Measurements from ENCODE around the gene PCBP4. TPM values are rescaled to one million over a fixed set of nuclear protein-coding genes. Genes with fewer than 3 reads are reported as not detected.
"Not testable (repeated sequence)": the region's sequence is repeated elsewhere in the genome, so short reads cannot be mapped to it uniquely, and the experiment has no call there.

PCBP4 gene
- total and polyA plus RNA-seq, 8 donors: 12.5 to 122 (median 30.0) TPM

DNA sequence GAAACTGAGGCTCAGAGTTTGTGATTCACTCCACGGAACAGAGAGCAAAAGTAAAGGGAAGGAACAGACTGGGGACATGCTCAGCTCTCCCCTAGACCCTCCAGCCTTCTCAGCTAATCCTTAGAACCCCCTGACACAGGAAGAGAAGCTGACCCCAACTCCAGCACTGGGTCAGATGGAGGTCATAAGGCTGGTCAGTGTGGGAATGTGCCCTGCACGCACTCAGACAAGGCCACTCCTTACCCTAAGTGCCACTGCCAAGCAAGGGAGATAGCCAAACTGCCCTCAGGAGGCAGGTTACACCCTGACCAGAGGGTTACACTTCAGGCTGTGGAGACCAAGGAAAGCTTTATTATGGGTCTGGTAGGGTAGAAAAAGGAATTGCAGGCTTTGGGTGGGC lies 27.3 kb upstream of the PCBP4 start:
- DNase-seq: no peak
- peaks cover 0 to 7% (median 0%) of the 10 kb centered on the region in 3 donors for H3K27me3 ChIP-seq
- H3K36me3 ChIP-seq: peaks cover 29 to 41% (median 40%) of the 10 kb centered on the region in 4 donors
- H3K4me1 ChIP-seq: peaks cover 18 to 59% (median 42%) of the 10 kb centered on the region in 4 donors
- TF ChIP-seq, protein P1, sequence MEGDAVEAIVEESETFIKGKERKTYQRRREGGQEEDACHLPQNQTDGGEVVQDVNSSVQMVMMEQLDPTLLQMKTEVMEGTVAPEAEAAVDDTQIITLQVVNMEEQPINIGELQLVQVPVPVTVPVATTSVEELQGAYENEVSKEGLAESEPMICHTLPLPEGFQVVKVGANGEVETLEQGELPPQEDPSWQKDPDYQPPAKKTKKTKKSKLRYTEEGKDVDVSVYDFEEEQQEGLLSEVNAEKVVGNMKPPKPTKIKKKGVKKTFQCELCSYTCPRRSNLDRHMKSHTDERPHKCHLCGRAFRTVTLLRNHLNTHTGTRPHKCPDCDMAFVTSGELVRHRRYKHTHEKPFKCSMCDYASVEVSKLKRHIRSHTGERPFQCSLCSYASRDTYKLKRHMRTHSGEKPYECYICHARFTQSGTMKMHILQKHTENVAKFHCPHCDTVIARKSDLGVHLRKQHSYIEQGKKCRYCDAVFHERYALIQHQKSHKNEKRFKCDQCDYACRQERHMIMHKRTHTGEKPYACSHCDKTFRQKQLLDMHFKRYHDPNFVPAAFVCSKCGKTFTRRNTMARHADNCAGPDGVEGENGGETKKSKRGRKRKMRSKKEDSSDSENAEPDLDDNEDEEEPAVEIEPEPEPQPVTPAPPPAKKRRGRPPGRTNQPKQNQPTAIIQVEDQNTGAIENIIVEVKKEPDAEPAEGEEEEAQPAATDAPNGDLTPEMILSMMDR (IDR thresholded peaks at IDR 0.05): no peak
- TF ChIP-seq POLR2AphosphoS5 (IDR thresholded peaks at IDR 0.05) (no peak), POLR2A (IDR thresholded peaks at IDR 0.05) (no peak), EP300 (IDR thresholded peaks at IDR 0.05) (no peak)
- peak overlapping the region in 4 of 5 donors; percentile 89 to 91 (median 90) for H3K27ac ChIP-seq
- intact Hi-C loops (cut with DNase I; ENCODE audit: low total_unique reads): no loop called here
- H3K9me3 ChIP-seq: no peaks in the 10 kb centered on the region
- peak overlapping the region; percentile 76 to 93 (median 80) for H3K4me3 ChIP-seq
- WGBS, 5 donors: 54 to 71% (median 61%) methylated on average over 2 of the region's 2 CpGs

DNA sequence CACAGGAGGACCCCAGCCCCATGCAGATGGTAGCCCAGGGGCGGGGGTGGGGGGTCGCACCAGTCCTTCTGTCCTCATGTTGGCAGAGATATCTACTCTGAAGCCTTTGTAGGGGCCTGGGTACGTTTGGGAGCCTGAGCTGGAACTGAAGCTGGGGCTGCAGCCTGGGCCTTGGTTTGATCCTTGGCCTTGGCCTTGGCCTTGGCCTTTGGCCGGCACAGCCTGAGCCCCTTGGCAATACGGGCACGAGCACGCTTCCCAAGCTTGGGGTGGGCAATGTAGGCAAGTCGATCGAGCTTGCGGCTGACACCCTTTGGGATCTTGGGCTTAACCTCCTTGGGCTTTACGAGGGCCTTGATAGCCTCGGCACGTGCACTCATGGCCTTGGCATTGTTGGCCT lies 26.4 kb upstream of the PCBP4 start:
- Histone ChIP-seq H3K36me3 (peaks cover 29 to 41% (median 40%) of the 10 kb centered on the region in 4 donors), H3K4me1 (peaks cover 18 to 63% (median 45%) of the 10 kb centered on the region in 4 donors)
- H3K4me3 ChIP-seq; intact Hi-C loops (cut with DNase I; ENCODE audit: low total_unique reads); DNase-seq; H3K27ac ChIP-seq; H3K9me3 ChIP-seq; H3K27me3 ChIP-seq: not testable (repeated sequence)
- 67 to 83% (median 79%) methylated on average over 3 to 10 of the region's 13 CpGs; no CpG with 5 or more reads in 1 of the 5 donors for WGBS, 5 donors

DNA sequence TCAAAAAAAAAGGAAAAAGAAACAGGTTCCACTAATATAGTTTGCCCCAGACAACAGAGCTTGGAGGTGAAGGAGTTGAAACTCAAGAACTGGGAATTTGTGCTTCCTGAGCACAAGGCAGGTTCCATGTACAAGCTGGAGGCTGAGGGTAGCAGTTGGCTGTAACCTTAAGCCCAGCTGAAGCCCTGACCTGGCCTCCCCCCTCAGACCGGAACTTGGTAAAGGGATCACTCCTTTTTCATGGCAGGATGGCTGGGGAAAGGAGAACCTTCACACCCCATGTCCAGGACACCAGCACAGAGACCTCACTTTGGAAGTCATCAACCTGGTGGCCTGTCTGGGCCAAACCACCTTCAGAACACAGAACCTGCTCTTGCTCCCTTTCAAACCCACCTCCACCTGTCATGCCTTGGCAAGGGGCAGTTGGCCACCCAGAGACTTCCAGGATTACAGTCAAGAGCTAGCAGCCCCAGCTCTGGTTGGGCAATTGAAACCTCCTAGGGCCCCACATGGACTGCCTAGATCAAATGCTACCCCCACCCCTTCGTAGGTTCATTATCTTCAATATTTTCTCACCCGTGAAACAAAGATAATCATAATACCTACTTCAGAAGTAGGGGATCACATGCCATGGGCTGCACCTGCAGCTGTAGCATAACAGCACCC lies 24.9 kb upstream of the PCBP4 start:
- DNase-seq: no peak
- intact Hi-C loops (cut with DNase I; ENCODE audit: low total_unique reads): no loop called here
- TF ChIP-seq, protein P1 (IDR thresholded peaks at IDR 0.05): no peak
- no peak for TF ChIP-seq EP300 (IDR thresholded peaks at IDR 0.05)
- TF ChIP-seq POLR2A (IDR thresholded peaks at IDR 0.05): no peak
- H3K4me1 ChIP-seq: peaks cover 18 to 63% (median 43%) of the 10 kb centered on the region in 4 donors
- H3K9me3 ChIP-seq: no peaks in the 10 kb centered on the region
- no peaks in the 10 kb centered on the region for H3K27me3 ChIP-seq
- peak overlapping the region in 1 of 5 donors; percentile 11 for H3K27ac ChIP-seq
- WGBS, 5 donors: 61 to 76% (median 69%) methylated on average over 3 of the region's 3 CpGs
- H3K36me3 ChIP-seq: peaks cover 29 to 41% (median 40%) of the 10 kb centered on the region in 4 donors
- H3K4me3 ChIP-seq: no peak overlapping the region

DNA sequence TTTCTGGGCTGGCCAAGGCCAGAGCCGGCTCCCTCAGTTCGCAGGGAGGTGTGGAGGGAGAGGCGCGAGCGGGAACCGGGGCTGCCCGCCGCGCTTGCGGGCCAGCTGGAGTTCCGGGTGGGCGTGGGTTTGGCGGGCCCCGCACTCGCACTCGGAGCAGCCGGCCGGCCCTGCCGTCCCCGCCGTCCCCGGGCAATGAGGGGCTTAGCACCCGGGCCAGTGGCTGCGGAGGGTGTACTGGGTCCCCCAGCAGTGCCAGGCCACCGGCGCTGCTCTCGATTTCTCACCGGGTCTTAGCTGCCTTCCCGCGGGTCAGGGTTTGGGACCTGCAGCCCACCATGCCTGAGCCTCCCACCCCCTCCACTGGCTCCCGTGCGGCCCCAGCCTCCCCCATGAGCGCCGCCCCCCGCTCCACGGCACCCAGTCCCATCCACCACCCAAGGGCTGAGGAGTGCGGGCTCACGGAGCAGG lies 23.3 kb upstream of the PCBP4 start:
- peaks cover 18 to 72% (median 51%) of the 10 kb centered on the region in 4 donors for H3K4me1 ChIP-seq
- 74 to 86% (median 79%) methylated on average over 13 to 38 of the region's 38 CpGs for WGBS, 5 donors
- DNase-seq; H3K27me3 ChIP-seq; H3K4me3 ChIP-seq; H3K9me3 ChIP-seq; intact Hi-C loops (cut with DNase I; ENCODE audit: low total_unique reads): not testable (repeated sequence)
- H3K27ac ChIP-seq: peak overlapping the region in 2 of 5 donors; percentile 9 to 46
- H3K36me3 ChIP-seq: peaks cover 29 to 41% (median 40%) of the 10 kb centered on the region in 4 donors

DNA sequence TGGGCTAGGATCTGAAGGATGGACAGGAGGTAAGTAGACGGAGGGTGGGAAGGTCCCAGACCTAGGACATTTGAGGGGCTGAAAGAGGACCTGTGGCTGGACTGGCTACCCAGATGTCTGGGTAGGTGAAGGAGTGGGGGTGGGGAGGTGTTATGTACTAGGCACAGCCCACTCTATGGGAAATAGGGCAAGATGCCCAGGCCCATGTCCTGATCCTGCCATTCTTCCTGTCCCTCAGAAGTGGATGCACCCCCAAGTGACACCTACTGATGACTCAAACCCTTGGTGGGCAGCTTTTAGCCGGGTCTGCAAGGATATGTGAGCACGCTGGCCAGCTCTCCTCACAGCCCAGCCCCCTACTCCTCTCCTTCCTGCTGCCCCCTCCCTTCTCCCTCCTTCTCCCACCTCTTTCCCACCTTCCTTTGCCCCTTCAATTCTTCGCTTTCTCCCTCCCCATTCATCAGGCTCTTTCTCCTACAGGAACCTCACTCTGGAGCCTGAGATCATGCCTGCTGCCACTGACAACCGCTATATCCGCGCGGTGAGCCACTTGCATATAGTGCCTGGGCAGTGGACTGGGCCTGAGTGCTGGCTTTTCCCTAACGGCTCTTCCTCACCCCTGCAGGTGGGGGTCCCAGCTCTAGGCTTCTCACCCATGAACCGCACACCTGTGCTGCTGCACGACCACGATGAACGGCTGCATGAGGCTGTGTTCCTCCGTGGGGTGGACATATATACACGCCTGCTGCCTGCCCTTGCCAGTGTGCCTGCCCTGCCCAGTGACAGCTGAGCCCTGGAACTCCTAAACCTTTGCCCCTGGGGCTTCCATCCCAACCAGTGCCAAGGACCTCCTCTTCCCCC lies 21.3 kb upstream of the PCBP4 start:
- Histone ChIP-seq H3K27ac (peak overlapping the region in 2 of 5 donors; percentile 3 to 49), H3K27me3 (no peaks in the 10 kb centered on the region), H3K4me3 (no peak overlapping the region), H3K9me3 (no peaks in the 10 kb centered on the region), H3K36me3 (peaks cover 15 to 25% (median 25%) of the 10 kb centered on the region in 4 donors), H3K4me1 (peaks cover 13 to 71% (median 41%) of the 10 kb centered on the region in 4 donors)
- 74 to 83% (median 76%) methylated on average over 15 of the region's 15 CpGs for WGBS, 5 donors
- TF ChIP-seq, protein P1 (IDR thresholded peaks at IDR 0.05): no peak
- no peak for TF ChIP-seq POLR2AphosphoS5 (IDR thresholded peaks at IDR 0.05)
- intact Hi-C loops (cut with DNase I; ENCODE audit: low total_unique reads): no loop called here
- DNase-seq: no peak
